IMR-90 (cell line): ENCODE data around the gene STX18. TPM values are rescaled to one million over a fixed set of nuclear protein-coding genes. Genes with fewer than 3 reads are reported as not detected.
A peak's percentile ranks its signal among the peaks of the same experiment; 100 is the strongest.

Experiments used
- ATAC-seq: fragments of 200-7000 bp; cut with Tn5 transposase; 2 replicates; pipeline ENCODE4 v1.9.1; 2020; ENCODE audit warnings: low read depth, mild to moderate bottlenecking, moderate library complexity
- BruUV-seq: library from RNA; stranded (reverse); fragments of 400-500 nt; replicated peaks from 2 replicates; lab custom pipeline; 2021; lab: Mats Ljungman, UMichigan
- CTCF ChIA-PET: fragments of 300-600 bp; formaldehyde crosslinking; extraction: SDS; loops from one replicate; lab custom pipeline; 2021; ENCODE audit warnings: antibody characterized with exemption; lab: Yijun Ruan, JAX
- POLR2A ChIA-PET: fragments of 300-600 bp; sonication (Branson Sonifier 250); formaldehyde crosslinking; loops from one replicate; lab custom pipeline; 2022; ENCODE audit warnings: antibody characterized with exemption; ENCODE audit not compliant: unreplicated experiment; lab: Charles Lee
- DNase-seq: peaks from one replicate; pipeline ENCODE4 v3.0.0; 2013
- H2AFZ ChIP-seq: replicated peaks from 2 replicates; pipeline ENCODE3; 2013; ENCODE audit warnings: low read length, mild to moderate bottlenecking; ENCODE audit not compliant: poor library complexity
- H2AK5ac ChIP-seq: 2 replicates; pipeline ENCODE4 v1.6.1; 2013; ENCODE audit warnings: low read depth, low read length, inconsistent platforms
- H2AK9ac ChIP-seq: replicated peaks from 2 replicates; pipeline ENCODE3; 2013; ENCODE audit warnings: mild to moderate bottlenecking, low read depth, low read length, moderate library complexity; ENCODE audit not compliant: poor library complexity
- H2BK120ac ChIP-seq: 2 replicates; pipeline ENCODE4 v1.6.1; 2013; ENCODE audit warnings: low read depth, low read length, inconsistent platforms
- H2BK15ac ChIP-seq: 3 replicates; pipeline ENCODE4 v1.6.1; 2013; ENCODE audit warnings: low read depth, low read length, inconsistent platforms
- H2BK20ac ChIP-seq: 2 replicates; pipeline ENCODE4 v1.6.1; 2013; ENCODE audit warnings: low read depth, mild to moderate bottlenecking, inconsistent platforms, low read length, moderate library complexity
- H2BK5ac ChIP-seq: 2 replicates; pipeline ENCODE4 v1.6.1; 2013; ENCODE audit warnings: mild to moderate bottlenecking, low read depth, low read length, inconsistent platforms; ENCODE audit not compliant: poor library complexity, severe bottlenecking
- H3K14ac ChIP-seq: replicated peaks from 2 replicates; pipeline ENCODE4 v1.6.1; 2013; ENCODE audit warnings: low read depth, low read length, inconsistent platforms
- H3K18ac ChIP-seq: 2 replicates; pipeline ENCODE4 v1.6.1; 2013; ENCODE audit warnings: low read depth, low read length, control low read depth
- H3K23ac ChIP-seq: 2 replicates; pipeline ENCODE4 v1.6.1; 2013; ENCODE audit warnings: low read depth, low read length, inconsistent platforms
- H3K27ac ChIP-seq: 2 replicates; pipeline ENCODE4 v1.5.1; 2013; ENCODE audit warnings: mild to moderate bottlenecking, control low read depth, low read length; ENCODE audit not compliant: insufficient read depth
- H3K27me3 ChIP-seq: 2 replicates; pipeline ENCODE4 v1.6.1; 2013; ENCODE audit warnings: low read length; ENCODE audit not compliant: control insufficient read depth, insufficient read depth
- H3K36me3 ChIP-seq: 2 replicates; pipeline ENCODE4 v1.6.1; 2013; ENCODE audit warnings: low read length, mixed read lengths; ENCODE audit not compliant: control insufficient read depth, insufficient read depth
- H3K4ac ChIP-seq: 2 replicates; pipeline ENCODE4 v1.6.1; 2013; ENCODE audit warnings: low read depth, low read length, inconsistent platforms
- H3K4me1 ChIP-seq: 2 replicates; pipeline ENCODE4 v1.6.1; 2013; ENCODE audit warnings: low read length, mixed read lengths; ENCODE audit not compliant: control insufficient read depth, insufficient read depth
- H3K4me2 ChIP-seq: 2 replicates; pipeline ENCODE4 v1.6.1; 2013; ENCODE audit warnings: low read depth, mild to moderate bottlenecking, control low read depth, low read length, moderate library complexity
- H3K4me3 ChIP-seq: 2 replicates; pipeline ENCODE4 v1.5.1; 2013; ENCODE audit warnings: low read depth, mild to moderate bottlenecking, control low read depth, low read length, moderate library complexity; ENCODE audit not compliant: insufficient read depth
- H3K56ac ChIP-seq: 2 replicates; pipeline ENCODE4 v1.6.1; 2013; ENCODE audit warnings: low read length, inconsistent platforms; ENCODE audit not compliant: insufficient read depth; ENCODE audit errors: extremely low read depth
- H3K79me1 ChIP-seq, 2 experiments: 2 replicates each; pipeline ENCODE4 v1.6.1; 2013; ENCODE audit warnings: low read length in 2 of 2, inconsistent platforms in 1 of 2, low read depth in 1 of 2
- H3K9ac ChIP-seq: 2 replicates; pipeline ENCODE4 v1.6.1; 2013; ENCODE audit warnings: low read depth, low read length, control low read depth
- H3K9me1 ChIP-seq: 2 replicates; pipeline ENCODE4 v1.6.1; 2013; ENCODE audit warnings: low read length, inconsistent platforms; ENCODE audit not compliant: insufficient read depth
- H3K9me3 ChIP-seq: 2 replicates; pipeline ENCODE4 v1.6.1; 2013; ENCODE audit warnings: low read length; ENCODE audit not compliant: control insufficient read depth, insufficient read depth
- H4K20me1 ChIP-seq: 2 replicates; pipeline ENCODE4 v1.6.1; 2013; ENCODE audit warnings: low read length, inconsistent platforms; ENCODE audit not compliant: insufficient read depth
- H4K5ac ChIP-seq: 2 replicates; pipeline ENCODE4 v1.6.1; 2013; ENCODE audit warnings: mild to moderate bottlenecking, low read depth, low read length, control low read depth
- H4K8ac ChIP-seq, 2 experiments: 2 replicates each; pipeline ENCODE4 v1.6.1; 2013; ENCODE audit warnings: low read depth in 2 of 2, low read length in 2 of 2, control low read depth in 1 of 2, inconsistent platforms in 1 of 2
- H4K91ac ChIP-seq: 2 replicates; pipeline ENCODE4 v1.6.1; 2013; ENCODE audit warnings: low read depth, low read length, inconsistent platforms; ENCODE audit not compliant: insufficient read depth
- BHLHE40 ChIP-seq: fragments of 150-350 bp; IDR thresholded peaks from 2 replicates; pipeline ENCODE4 v1.6.1; 2016; ENCODE audit warnings: mild to moderate bottlenecking, low read depth, low read length
- CEBPB ChIP-seq: IDR thresholded peaks from 2 replicates; pipeline ENCODE4 v1.6.1; 2012; ENCODE audit warnings: low read depth, low read length, improper control_type of control experiment
- CHD1 ChIP-seq: IDR thresholded peaks from 2 replicates; pipeline ENCODE4 v1.6.1; 2012; ENCODE audit warnings: low read depth, low read length, improper control_type of control experiment
- CTCF ChIP-seq: conservative IDR thresholded peaks from 2 replicates; pipeline ENCODE4 v1.5.1; 2012; ENCODE audit warnings: mild to moderate bottlenecking, low read depth, low read length, improper control_type of control experiment
- ELK1 ChIP-seq: fragments of 150-350 bp; IDR thresholded peaks from 2 replicates; pipeline ENCODE4 v1.6.1; 2016; ENCODE audit warnings: low read depth, mild to moderate bottlenecking, low read length, moderate library complexity, borderline replicate concordance
- FOS ChIP-seq: fragments of 150-350 bp; IDR thresholded peaks from 2 replicates; pipeline ENCODE4 v1.6.1; 2016; ENCODE audit warnings: low read depth, low read length
- MAFK ChIP-seq: IDR thresholded peaks from 2 replicates; pipeline ENCODE4 v1.6.1; 2012; ENCODE audit warnings: low read depth, low read length, improper control_type of control experiment
- MAZ ChIP-seq: IDR thresholded peaks from 2 replicates; pipeline ENCODE4 v1.6.1; 2012; ENCODE audit warnings: low read depth, mild to moderate bottlenecking, low read length, improper control_type of control experiment, moderate library complexity, borderline replicate concordance
- MXI1 ChIP-seq: IDR thresholded peaks from 2 replicates; pipeline ENCODE4 v1.6.1; 2012; ENCODE audit warnings: low read depth, mild to moderate bottlenecking, low read length, moderate library complexity, borderline replicate concordance
- NFE2L2 ChIP-seq: fragments of 150-350 bp; IDR thresholded peaks from 2 replicates; pipeline ENCODE4 v1.6.1; 2016; ENCODE audit warnings: low read depth, mild to moderate bottlenecking, low read length
- RAD21 ChIP-seq: IDR thresholded peaks from 2 replicates; pipeline ENCODE4 v1.6.1; 2012; ENCODE audit warnings: low read length, improper control_type of control experiment
- RCOR1 ChIP-seq: IDR thresholded peaks from 2 replicates; pipeline ENCODE4 v1.6.1; 2012; ENCODE audit warnings: mild to moderate bottlenecking, low read length, improper control_type of control experiment; ENCODE audit not compliant: insufficient replicate concordance
- RFX5 ChIP-seq: IDR thresholded peaks from 2 replicates; pipeline ENCODE4 v1.8.0; 2012; ENCODE audit warnings: low read depth, mild to moderate bottlenecking, low read length, moderate library complexity
- SMC3 ChIP-seq: fragments of 150-350 bp; IDR thresholded peaks from 2 replicates; pipeline ENCODE4 v1.6.1; 2016; ENCODE audit warnings: low read depth, mild to moderate bottlenecking, antibody characterized with exemption, low read length, moderate library complexity
- USF2 ChIP-seq: fragments of 150-350 bp; IDR thresholded peaks from 2 replicates; pipeline ENCODE4 v1.6.1; 2017; ENCODE audit warnings: mild to moderate bottlenecking, antibody characterized with exemption, low read length, low read depth
- WGBS, 2 experiments: methylation state at CpG; one replicate each; pipeline versions ENCODE4 v1.1.5 to v1.1.7; 2013; ENCODE audit warnings: missing lambda C conversion rate in 2 of 2; ENCODE audit not compliant: insufficient read length in 1 of 2; ENCODE audit errors: extremely low coverage in 2 of 2; 5-methylcytosine and 5-hydroxymethylcytosine counted together
- dilution Hi-C: fragments of 300-500 bp; cut with HindIII; formaldehyde crosslinking; loops from one replicate; pipeline ENCODE4 v1.14.3; 2018; ENCODE audit warnings: low sequenced_read_pairs; ENCODE audit not compliant: unreplicated experiment
- in situ Hi-C: fragments of 300-500 bp; cut with MboI; formaldehyde crosslinking; loops from 3 replicates; pipeline ENCODE4 v1.14.3; 2019; ENCODE audit warnings: low sequenced_read_pairs, inconsistent platforms, mixed read lengths
- intact Hi-C: fragments of 100-400 bp; cut with micrococcal nuclease; formaldehyde crosslinking; loops from 2 replicates; pipeline ENCODE4 v1.10.0; 2022
- polyA plus RNA-seq, 3 experiments: library from polyadenylated mRNA; depleted of rRNA; stranded (reverse); fragments of >200 nt; gene quantifications; 2 replicates each; pipeline ENCODE4 v1.2.3, GENCODE V29; 2012; ENCODE audit warnings: low replicate concordance in 1 of 3
- total RNA-seq: library from RNA; depleted of rRNA; stranded (reverse); fragments of >200 nt; gene quantifications from 2 replicates; pipeline ENCODE4 v1.2.3, GENCODE V29; 2012

STX18 gene
- total and polyA plus RNA-seq, 2 of the 4 experiments (the other 2 are of a cell fraction): 20.1 to 23.4 TPM

GRCh38 chr4:4472344-4472958, 69.4 kb downstream of the STX18 start:
- POLR2A ChIA-PET: no interaction called here
- peaks cover 12% of the 10 kb centered on the region for H3K9me1 ChIP-seq
- intact Hi-C loops (no loop called here), dilution Hi-C loops (no loop called here), in situ Hi-C loops (no loop called here)
- no peak overlapping the region for H2AK9ac ChIP-seq
- no peak overlapping the region for H4K5ac ChIP-seq
- H3K27me3 ChIP-seq: no peaks in the 10 kb centered on the region
- 46% methylated on average over 4 of the region's 8 CpGs; no CpG with 5 or more reads in 1 of the 2 experiments for WGBS, 2 experiments
- no peak overlapping the region for H3K18ac ChIP-seq
- H2BK15ac ChIP-seq: no peak overlapping the region
- H2BK120ac ChIP-seq: no peak overlapping the region; the same call in 1 of the 2 replicates
- H3K4me2 ChIP-seq: no peak overlapping the region
- H2AK5ac ChIP-seq: no peak overlapping the region
- H2BK5ac ChIP-seq: no peak overlapping the region
- H3K56ac ChIP-seq: no peak overlapping the region
- H3K9me3 ChIP-seq: no peaks in the 10 kb centered on the region
- H4K20me1 ChIP-seq: peaks cover 12% of the 10 kb centered on the region
- ATAC-seq: peak; percentile 31; the same call in 1 of the 2 replicates
- CTCF ChIA-PET: interaction anchor here (1.6 kb wide), 1 partner anchor 16 kb away, joined by 5 read pairs; no protein-coding TSS in a partner anchor
- peaks cover 11% of the 10 kb centered on the region for H3K4me1 ChIP-seq
- no peak overlapping the region for H2AFZ ChIP-seq
- peak; percentile 57 for DNase-seq
- H3K36me3 ChIP-seq: peaks cover 15% of the 10 kb centered on the region
- H4K91ac ChIP-seq: no peak overlapping the region
- peaks cover 25 to 50% of the 10 kb centered on the region in 2 experiments for H3K79me1 ChIP-seq
- no peak overlapping the region for H3K9ac ChIP-seq
- BruUV-seq: no TSS peak
- H3K4me3 ChIP-seq: no peak overlapping the region
- no peak overlapping the region for H3K27ac ChIP-seq
- H2BK20ac ChIP-seq: no peak overlapping the region; the same call in 1 of the 2 replicates
- H3K4ac ChIP-seq: no peak overlapping the region; the same call in 1 of the 2 replicates
- no peak overlapping the region for H3K23ac ChIP-seq
- H3K14ac ChIP-seq: no peak overlapping the region; the same call in 1 of the 2 replicates
- TF ChIP-seq ELK1 (no peak), MAFK (no peak), CTCF (no peak), MXI1 (no peak), NFE2L2 (no peak), MAZ (no peak), USF2 (no peak), RAD21 (no peak), CEBPB (no peak), FOS (no peak), RFX5 (no peak), CHD1 (no peak), SMC3 (no peak), RCOR1 (no peak), BHLHE40 (no peak)
- no peak overlapping the region for H4K8ac ChIP-seq
